GM21619 (cell line): ENCODE data around the gene HOXA3.

ENCODE experiments used
- ATAC-seq: cut with Tn5 transposase; IDR thresholded peaks from one replicate; pipeline ENCODE4 v1.9.1; 2021; ENCODE audit not compliant: unreplicated experiment

HOXA3 gene

GRCh38 chr7:27157702-27158431, 5.5 kb upstream of the HOXA3 start:
- no peak for ATAC-seq

- no peak for ATAC-seq
Measured at GRCh38 chr7:27156916-27157701, 4.7 kb upstream of the HOXA3 start.

- ATAC-seq: no peak
Measured at GRCh38 chr7:27156508-27156898, 4.1 kb upstream of the HOXA3 start, which contains the start of gene HOXA7. Gene HOXA7 (minus strand): TSS chr7:27156675. CDS start chr7:27156545, 130 bp downstream.

GRCh38 chr7:27155816-27156507, 3.6 kb upstream of the HOXA3 start:
- ATAC-seq: no peak

- no peak for ATAC-seq
Measured at GRCh38 chr7:27154901-27155815, 2.8 kb upstream of the HOXA3 start.

GRCh38 chr7:27154369-27154768, 2.0 kb upstream of the HOXA3 start:
- no peak for ATAC-seq

GRCh38 chr7:27153526-27153925, 1.1 kb upstream of the HOXA3 start:
- ATAC-seq: no peak

- ATAC-seq: no peak
Measured at GRCh38 chr7:27152816-27153442, 546 bp upstream of the HOXA3 start.

- no peak for ATAC-seq
Measured at GRCh38 chr7:27151341-27151930, 947 bp downstream of the HOXA3 start.

GRCh38 chr7:27150568-27151340, 1.6 kb downstream of the HOXA3 start:
- peak; percentile 77 for ATAC-seq

- ATAC-seq: no peak
Measured at GRCh38 chr7:27149842-27150567, 2.4 kb downstream of the HOXA3 start.

- ATAC-seq: no peak
Measured at GRCh38 chr7:27148756-27149641, 3.4 kb downstream of the HOXA3 start.

- ATAC-seq: no peak
Measured at GRCh38 chr7:27148031-27148755, 4.2 kb downstream of the HOXA3 start.

GRCh38 chr7:27147199-27148030, 5.0 kb downstream of the HOXA3 start, which contains the start of gene HOXA6:
Gene HOXA6 (minus strand): TSS chr7:27147774. CDS start chr7:27147749, 25 bp downstream.
- no peak for ATAC-seq

GRCh38 chr7:27146491-27147198, 5.7 kb downstream of the HOXA3 start:
- no peak for ATAC-seq
